ENCODE results near the gene IRAG1. TPM values are rescaled to one million over a fixed set of nuclear protein-coding genes. Genes with fewer than 3 reads are reported as not detected.

IRAG1 gene
- total RNA-seq, 4 donors from 2014 or later = 156 to 408 (median 278) TPM

- H3K36me3 ChIP-seq = no peaks in the 10 kb centered on the region
- peaks cover 0 to 12% (median 0%) of the 10 kb centered on the region in 3 donors for H3K4me1 ChIP-seq
- no peaks in the 10 kb centered on the region for H3K27me3 ChIP-seq
- 37 to 44% methylated on average over 3 to 5 of the region's 5 CpGs for WGBS, 2 donors (ENCODE audit: low coverage in 1 of 2)
- no peak for TF ChIP-seq POLR2AphosphoS5 (IDR thresholded peaks at IDR 0.05)
- ATAC-seq = no peak
- H3K9me3 ChIP-seq = no peaks in the 10 kb centered on the region
- peak overlapping the region in 1 of 4 donors; percentile 32 for H3K27ac ChIP-seq
- H3K4me3 ChIP-seq = no peak overlapping the region
These were observed 15.9 kb upstream of the IRAG1 start for GRCh38 chr11:10709299-10710086.

- no peak for ATAC-seq
- H3K27me3 ChIP-seq = no peaks in the 10 kb centered on the region
- no peaks in the 10 kb centered on the region for H3K36me3 ChIP-seq
- H3K4me3 ChIP-seq = no peak overlapping the region
- no peaks in the 10 kb centered on the region for H3K9me3 ChIP-seq
- 91 to 94% methylated on average over 3 of the region's 3 CpGs for WGBS, 2 donors (ENCODE audit: low coverage in 1 of 2)
- peaks cover 0 to 5% (median 0%) of the 10 kb centered on the region in 3 donors for H3K4me1 ChIP-seq
- TF ChIP-seq POLR2A (IDR thresholded peaks at IDR 0.05) = no peak
- no peak for TF ChIP-seq EP300 (IDR thresholded peaks at IDR 0.05)
- no peak for TF ChIP-seq CTCF (IDR thresholded peaks at IDR 0.05)
- no peak for TF ChIP-seq POLR2AphosphoS5 (IDR thresholded peaks at IDR 0.05)
- no peak overlapping the region for H3K27ac ChIP-seq
These were observed 14.6 kb upstream of the IRAG1 start for GRCh38 chr11:10708131-10708530.

GRCh38 chr11:10701982-10702381 lies 8.4 kb upstream of the IRAG1 start:
- Histone ChIP-seq H3K4me3 (no peak overlapping the region), H3K36me3 (no peaks in the 10 kb centered on the region), H3K9me3 (no peaks in the 10 kb centered on the region), H3K4me1 (peaks cover 0 to 6% (median 0%) of the 10 kb centered on the region in 3 donors), H3K27me3 (no peaks in the 10 kb centered on the region), H3K27ac (no peak overlapping the region)
- TF ChIP-seq POLR2AphosphoS5 (IDR thresholded peaks at IDR 0.05) (no peak), POLR2A (IDR thresholded peaks at IDR 0.05) (no peak), CTCF (IDR thresholded peaks at IDR 0.05) (no peak), EP300 (IDR thresholded peaks at IDR 0.05) (no peak)
- WGBS, 2 donors (ENCODE audit: low coverage in 1 of 2) = 75 to 100% methylated on average over 1 to 2 of the region's 3 CpGs
- no peak for ATAC-seq

- no peaks in the 10 kb centered on the region for H3K9me3 ChIP-seq
- no peak for TF ChIP-seq POLR2A (IDR thresholded peaks at IDR 0.05)
- no peak for TF ChIP-seq CTCF (IDR thresholded peaks at IDR 0.05)
- no peak for TF ChIP-seq EP300 (IDR thresholded peaks at IDR 0.05)
- no peak for TF ChIP-seq POLR2AphosphoS5 (IDR thresholded peaks at IDR 0.05)
- H3K4me1 ChIP-seq = peaks cover 3 to 28% (median 5%) of the 10 kb centered on the region in 3 donors
- no peak for ATAC-seq
- H3K27me3 ChIP-seq = no peaks in the 10 kb centered on the region
- 94 to 100% methylated on average over 1 to 3 of the region's 3 CpGs for WGBS, 2 donors (ENCODE audit: low coverage in 1 of 2)
- no peak overlapping the region for H3K27ac ChIP-seq
- no peaks in the 10 kb centered on the region for H3K36me3 ChIP-seq
- no peak overlapping the region for H3K4me3 ChIP-seq
These were observed 5.5 kb upstream of the IRAG1 start for GRCh38 chr11:10699072-10699471.

DNA sequence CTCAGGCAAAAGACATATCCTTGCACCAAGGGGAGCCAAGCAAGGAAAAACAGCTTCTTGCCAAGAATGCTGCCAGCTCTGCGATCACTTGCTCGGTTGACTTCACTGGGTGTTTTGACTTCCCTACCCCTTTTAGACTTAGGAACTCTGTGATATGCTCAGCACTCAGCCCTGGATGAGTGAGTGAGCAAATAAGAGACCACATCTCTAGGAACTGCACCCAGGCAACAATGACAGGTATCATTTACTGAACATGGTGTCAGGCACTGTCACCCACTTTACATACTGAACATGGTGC lies 3.7 kb upstream of the IRAG1 start:
- no peak overlapping the region for H3K4me3 ChIP-seq
- no peak for ATAC-seq
- no peaks in the 10 kb centered on the region for H3K9me3 ChIP-seq
- H3K27ac ChIP-seq = peak overlapping the region in 3 of 4 donors; percentile 57 to 95 (median 66)
- 17 to 24% methylated on average over 1 to 2 of the region's 2 CpGs for WGBS, 2 donors (ENCODE audit: low coverage in 1 of 2)
- H3K27me3 ChIP-seq = no peaks in the 10 kb centered on the region
- H3K4me1 ChIP-seq = peaks cover 3 to 36% (median 11%) of the 10 kb centered on the region in 3 donors
- no peak for TF ChIP-seq EP300 (IDR thresholded peaks at IDR 0.05)
- TF ChIP-seq POLR2AphosphoS5 (IDR thresholded peaks at IDR 0.05) = no peak
- no peak for TF ChIP-seq CTCF (IDR thresholded peaks at IDR 0.05)
- no peak for TF ChIP-seq POLR2A (IDR thresholded peaks at IDR 0.05)
- H3K36me3 ChIP-seq = no peaks in the 10 kb centered on the region

Data from gastroesophageal sphincter (tissue), 4 donors.